HEK293 (cell line): ENCODE measurements around the gene RBM4.

Experiments
- ELK4 ChIP-seq: IDR thresholded peaks from 2 replicates; pipeline ENCODE4 v1.6.1; 2011; ENCODE audit warnings: mild to moderate bottlenecking, low read depth, low read length, borderline replicate concordance
- PRDM2 ChIP-seq: fragments of 450-650 bp; formaldehyde crosslinking; IDR thresholded peaks from 2 replicates; pipeline ENCODE4 v1.5.1; 2016; ENCODE audit warnings: missing biosample characterization, missing genetic modification characterization, borderline replicate concordance
- ZNF24 ChIP-seq: fragments of 450-650 bp; formaldehyde crosslinking; IDR thresholded peaks from 2 replicates; pipeline ENCODE4 v1.5.1; 2016; ENCODE audit warnings: missing biosample characterization, missing genetic modification characterization
- ZNF639 ChIP-seq: fragments of 450-650 bp; formaldehyde crosslinking; IDR thresholded peaks from 2 replicates; pipeline ENCODE4 v1.5.1; 2016; ENCODE audit warnings: missing biosample characterization, missing genetic modification characterization
- ZNF654 ChIP-seq: fragments of 450-650 bp; formaldehyde crosslinking; IDR thresholded peaks from 2 replicates; pipeline ENCODE4 v1.5.1; 2016; ENCODE audit warnings: low read depth, missing biosample characterization, missing genetic modification characterization
- ZNF658 ChIP-seq: fragments of 450-650 bp; formaldehyde crosslinking; IDR thresholded peaks from 2 replicates; pipeline ENCODE4; 2016; ENCODE audit warnings: missing biosample characterization, missing genetic modification characterization
- ZNF664 ChIP-seq: fragments of 450-650 bp; formaldehyde crosslinking; IDR thresholded peaks from 2 replicates; pipeline ENCODE4 v1.5.1; 2016; ENCODE audit warnings: missing biosample characterization, missing genetic modification characterization
- ZNF704 ChIP-seq: fragments of 450-650 bp; formaldehyde crosslinking; IDR thresholded peaks from 2 replicates; pipeline ENCODE4 v1.5.1; 2016; ENCODE audit warnings: missing biosample characterization, missing genetic modification characterization
- ZNF792 ChIP-seq: fragments of 450-650 bp; formaldehyde crosslinking; IDR thresholded peaks from 2 replicates; pipeline ENCODE4 v1.5.1; 2016; ENCODE audit warnings: missing biosample characterization, missing genetic modification characterization
- TF ChIP-seq, protein P1 (sequence below): fragments of 450-650 bp; formaldehyde crosslinking; IDR thresholded peaks from 2 replicates; pipeline ENCODE4 v1.5.1; 2016; ENCODE audit warnings: missing biosample characterization, missing genetic modification characterization
- TF ChIP-seq, protein P2 (sequence below): fragments of 450-650 bp; formaldehyde crosslinking; IDR thresholded peaks from 2 replicates; pipeline ENCODE4 v1.5.1; 2016; ENCODE audit warnings: missing biosample characterization, missing genetic modification characterization, low read depth

- TF ChIP-seq, protein P1, sequence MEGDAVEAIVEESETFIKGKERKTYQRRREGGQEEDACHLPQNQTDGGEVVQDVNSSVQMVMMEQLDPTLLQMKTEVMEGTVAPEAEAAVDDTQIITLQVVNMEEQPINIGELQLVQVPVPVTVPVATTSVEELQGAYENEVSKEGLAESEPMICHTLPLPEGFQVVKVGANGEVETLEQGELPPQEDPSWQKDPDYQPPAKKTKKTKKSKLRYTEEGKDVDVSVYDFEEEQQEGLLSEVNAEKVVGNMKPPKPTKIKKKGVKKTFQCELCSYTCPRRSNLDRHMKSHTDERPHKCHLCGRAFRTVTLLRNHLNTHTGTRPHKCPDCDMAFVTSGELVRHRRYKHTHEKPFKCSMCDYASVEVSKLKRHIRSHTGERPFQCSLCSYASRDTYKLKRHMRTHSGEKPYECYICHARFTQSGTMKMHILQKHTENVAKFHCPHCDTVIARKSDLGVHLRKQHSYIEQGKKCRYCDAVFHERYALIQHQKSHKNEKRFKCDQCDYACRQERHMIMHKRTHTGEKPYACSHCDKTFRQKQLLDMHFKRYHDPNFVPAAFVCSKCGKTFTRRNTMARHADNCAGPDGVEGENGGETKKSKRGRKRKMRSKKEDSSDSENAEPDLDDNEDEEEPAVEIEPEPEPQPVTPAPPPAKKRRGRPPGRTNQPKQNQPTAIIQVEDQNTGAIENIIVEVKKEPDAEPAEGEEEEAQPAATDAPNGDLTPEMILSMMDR (tag by site-specific recombination) = no peak
- TF ChIP-seq ZNF24 (tag by site-specific recombination) = no peak
- no peak for TF ChIP-seq ZNF654 (tag by site-specific recombination)
- no peak for TF ChIP-seq ZNF664
- no peak for TF ChIP-seq ZNF658
- TF ChIP-seq ZNF792 (tag by site-specific recombination) = no peak
- TF ChIP-seq ZNF704 (tag by site-specific recombination) = no peak
- TF ChIP-seq PRDM2 = no peak
- TF ChIP-seq ZNF639 (tag by site-specific recombination) = no peak
- TF ChIP-seq, protein P2, sequence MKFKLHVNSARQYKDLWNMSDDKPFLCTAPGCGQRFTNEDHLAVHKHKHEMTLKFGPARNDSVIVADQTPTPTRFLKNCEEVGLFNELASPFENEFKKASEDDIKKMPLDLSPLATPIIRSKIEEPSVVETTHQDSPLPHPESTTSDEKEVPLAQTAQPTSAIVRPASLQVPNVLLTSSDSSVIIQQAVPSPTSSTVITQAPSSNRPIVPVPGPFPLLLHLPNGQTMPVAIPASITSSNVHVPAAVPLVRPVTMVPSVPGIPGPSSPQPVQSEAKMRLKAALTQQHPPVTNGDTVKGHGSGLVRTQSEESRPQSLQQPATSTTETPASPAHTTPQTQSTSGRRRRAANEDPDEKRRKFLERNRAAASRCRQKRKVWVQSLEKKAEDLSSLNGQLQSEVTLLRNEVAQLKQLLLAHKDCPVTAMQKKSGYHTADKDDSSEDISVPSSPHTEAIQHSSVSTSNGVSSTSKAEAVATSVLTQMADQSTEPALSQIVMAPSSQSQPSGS (tag by site-specific recombination) = no peak
- TF ChIP-seq ELK4 = no peak
These were observed 38.6 kb downstream of the RBM4 start for GRCh38 chr11:66676931-66677598.
